ENCODE measurements around the gene PISD. TPM values are rescaled to one million over a fixed set of nuclear protein-coding genes. Genes with fewer than 3 reads are reported as not detected.

Gene PISD
- total RNA-seq, 1 donor from 2014 or later, result 51.2 TPM

- TF ChIP-seq CTCF (IDR thresholded peaks at IDR 0.05), result no peak
- no peak overlapping the region for H3K27ac ChIP-seq
- H3K4me1 ChIP-seq, result peaks cover 3% of the 10 kb centered on the region
- intact Hi-C loops (cut with DNase I), result no loop called here
- ATAC-seq, result no peak
- H3K27me3 ChIP-seq, result no peaks in the 10 kb centered on the region
- peaks cover 6% of the 10 kb centered on the region for H3K36me3 ChIP-seq
- DNase-seq, result no peak
- no peak overlapping the region for H3K4me3 ChIP-seq
- no peaks in the 10 kb centered on the region for H3K9me3 ChIP-seq
Observed at GRCh38 chr22:31654408-31654807, 7.6 kb downstream of the PISD start.

GRCh38 chr22:31653944-31654343 is 8.1 kb downstream of the PISD start:
- no peak for DNase-seq
- Histone ChIP-seq H3K9me3 (no peaks in the 10 kb centered on the region), H3K4me3 (no peak overlapping the region), H3K36me3 (peaks cover 11% of the 10 kb centered on the region), H3K27ac (no peak overlapping the region), H3K27me3 (no peaks in the 10 kb centered on the region), H3K4me1 (peaks cover 3% of the 10 kb centered on the region)
- no peak for TF ChIP-seq CTCF (IDR thresholded peaks at IDR 0.05)
- intact Hi-C loops (cut with DNase I), result no loop called here
- no peak for ATAC-seq

GRCh38 chr22:31652911-31653684 is 8.9 kb downstream of the PISD start:
- Histone ChIP-seq H3K27ac (no peak overlapping the region), H3K4me3 (no peak overlapping the region), H3K4me1 (peaks cover 3% of the 10 kb centered on the region), H3K9me3 (no peaks in the 10 kb centered on the region), H3K27me3 (no peaks in the 10 kb centered on the region), H3K36me3 (peaks cover 16% of the 10 kb centered on the region)
- no peak for DNase-seq
- intact Hi-C loops (cut with DNase I), result no loop called here
- ATAC-seq, result no peak
- TF ChIP-seq CTCF (IDR thresholded peaks at IDR 0.05), result no peak

- DNase-seq (no peak), ATAC-seq (no peak)
- H3K36me3 ChIP-seq, result peaks cover 26% of the 10 kb centered on the region
- peaks cover 3% of the 10 kb centered on the region for H3K4me1 ChIP-seq
- intact Hi-C loops (cut with DNase I), result no loop called here
- no peak overlapping the region for H3K4me3 ChIP-seq
- no peak overlapping the region for H3K27ac ChIP-seq
- H3K27me3 ChIP-seq, result no peaks in the 10 kb centered on the region
- H3K9me3 ChIP-seq, result no peaks in the 10 kb centered on the region
- no peak for TF ChIP-seq CTCF (IDR thresholded peaks at IDR 0.05)
Observed at GRCh38 chr22:31652088-31652487, 9.9 kb downstream of the PISD start.

GRCh38 chr22:31651664-31652063 is 10.4 kb downstream of the PISD start:
- H3K36me3 ChIP-seq, result peaks cover 30% of the 10 kb centered on the region
- ATAC-seq (no peak), DNase-seq (no peak)
- H3K4me1 ChIP-seq, result peaks cover 5% of the 10 kb centered on the region
- no peak for TF ChIP-seq CTCF (IDR thresholded peaks at IDR 0.05)
- no peaks in the 10 kb centered on the region for H3K9me3 ChIP-seq
- intact Hi-C loops (cut with DNase I), result no loop called here
- no peak overlapping the region for H3K27ac ChIP-seq
- H3K4me3 ChIP-seq, result no peak overlapping the region
- H3K27me3 ChIP-seq, result no peaks in the 10 kb centered on the region
